ENCODE results near the gene KCTD14. TPM values are rescaled to one million over a fixed set of nuclear protein-coding genes. Genes with fewer than 3 reads are reported as not detected.
A peak's percentile ranks its signal among the peaks of the same experiment; 100 is the strongest.

The KCTD14 gene
- total and polyA plus RNA-seq, 2 of the 8 experiments (the other 6 are each of a cell fraction or from before 2014, with no cell fraction given), result 21.6 to 24.9 TPM

GRCh38 chr11:78061088-78061920 is 38.2 kb upstream of the KCTD14 start:
- TF ChIP-seq JUND (IDR thresholded peaks at IDR 0.05; ENCODE audit: low read length) (no peak), SP4 (IDR thresholded peaks at IDR 0.05; ENCODE audit: low read length) (no peak), ATF2 (IDR thresholded peaks at IDR 0.05; ENCODE audit: low read length) (no peak), POLR2AphosphoS5 (IDR thresholded peaks at IDR 0.05; ENCODE audit: low read depth, low read length) (no peak), KDM4A (IDR thresholded peaks at IDR 0.05; ENCODE audit: low read depth, low read length, severe bottlenecking) (no peak), HDAC2 (IDR thresholded peaks at IDR 0.05; ENCODE audit: borderline replicate concordance in 1 of 2, low read depth in 2 of 2, low read length in 2 of 2) (no peak)
- Histone ChIP-seq H3K23me2 (ENCODE audit: low read depth, low read length) (no peaks in the 10 kb centered on the region), H3K4me3 (ENCODE audit: extremely low read depth in 1 of 4, insufficient read depth in 2 of 4, low read depth in 3 of 4, low read length in 4 of 4) (no peak overlapping the region), H3K79me1 (ENCODE audit: low read depth, low read length) (no peaks in the 10 kb centered on the region), H3K4me2 (ENCODE audit: insufficient read depth in 1 of 2, low read depth in 2 of 2, low read length in 2 of 2) (no peak overlapping the region), H4K20me1 (replicated peaks in 1 of 2; ENCODE audit: control insufficient read depth in 1 of 2, insufficient read depth in 2 of 2, low read length in 2 of 2) (no peaks in the 10 kb centered on the region), H2BK15ac (ENCODE audit: low read length) (no peak overlapping the region), H3K9me3 (ENCODE audit: insufficient read depth in 2 of 2, low read depth in 1 of 2, low read length in 1 of 2) (no peaks in the 10 kb centered on the region), H2BK5ac (ENCODE audit: low read depth, low read length) (0 out of 2 replicates have a peak overlapping the region, but pooled peaks have one; percentile 2), H2BK12ac (ENCODE audit: low read depth, low read length) (no peak overlapping the region), H4K5ac (ENCODE audit: insufficient read length, low read depth, low read length) (no peak overlapping the region), H2BK20ac (ENCODE audit: low read length) (no peak overlapping the region), H4K91ac (replicated peaks; ENCODE audit: insufficient read length, low read length) (no peak overlapping the region), H2AK5ac (ENCODE audit: low read depth, low read length) (no peak overlapping the region), H4K8ac (ENCODE audit: extremely low read depth, insufficient read depth, low read length) (no peak overlapping the region), H3K79me2 (ENCODE audit: control insufficient read depth in 1 of 2, insufficient read depth in 2 of 2, low read length in 2 of 2) (no peaks in the 10 kb centered on the region), H3K9ac (replicated peaks in 1 of 4; ENCODE audit: extremely low read depth in 1 of 4, low read depth in 3 of 4, low read length in 3 of 4) (no peak overlapping the region), H3K27ac (ENCODE audit: low read depth, low read length) (no peak overlapping the region), H3K18ac (ENCODE audit: extremely low read depth, low read length) (no peak overlapping the region), H3K14ac (ENCODE audit: insufficient read length) (no peak overlapping the region), H3K27me3 (replicated peaks in 1 of 4; ENCODE audit: control insufficient read depth in 3 of 4, extremely low read depth in 1 of 4, insufficient read depth in 3 of 4, low read length in 3 of 4) (no peaks in the 10 kb centered on the region), H3K56ac (replicated peaks; ENCODE audit: insufficient read length, low read depth, low read length) (no peak overlapping the region), H3K4ac (replicated peaks; ENCODE audit: insufficient read length, low read depth, low read length) (no peak overlapping the region), H2AFZ (ENCODE audit: low read length) (no peak overlapping the region), H3K36me3 (ENCODE audit: control insufficient read depth in 2 of 4, insufficient read depth in 4 of 4, low read length in 3 of 4) (no peaks in the 10 kb centered on the region), H3K4me1 (replicated peaks in 1 of 4; ENCODE audit: control insufficient read depth in 3 of 4, insufficient read depth in 4 of 4, low read length in 3 of 4) (no peaks in the 10 kb centered on the region), H2BK120ac (replicated peaks; ENCODE audit: low read depth, low read length) (no peak overlapping the region), H3K23ac (ENCODE audit: insufficient read length) (no peak overlapping the region)
- CTCF ChIA-PET (ENCODE audit: partially characterized antibody), result interaction anchor here (1.2 to 1.5 kb wide), 3 partner anchors 15 to 37 kb away, joined by 3 read pairs; no protein-coding TSS in a partner anchor
- WGBS, 2 experiments (ENCODE audit: extremely low coverage in 1 of 2, insufficient coverage in 1 of 2, insufficient read length in 1 of 2, insufficient replicate concordance in 2 of 2, low coverage in 1 of 2, low lambda C conversion rate in 2 of 2, missing lambda C conversion rate in 1 of 2), result 87% methylated on average over 3 of the region's 4 CpGs; no CpG with 5 or more reads in 1 of the 2 experiments
- DNase-seq (ENCODE audit: low read depth in 1 of 2, low spot score in 2 of 2) (no peak), FAIRE-seq (no peak)
- POLR2A ChIA-PET (ENCODE audit: partially characterized antibody), result interaction anchor here (0.6 to 2.5 kb wide), 3 partner anchors 10 to 15 kb away, joined by 3 to 6 read pairs (median 3); no protein-coding TSS in a partner anchor
